Cardiac muscle cell (in vitro differentiated cells and primary cell): Measurements from ENCODE around the gene IRF3. TPM values are rescaled to one million over a fixed set of nuclear protein-coding genes. Genes with fewer than 3 reads are reported as not detected.

ENCODE experiments used
- DNase-seq, 2 donors: peaks; one replicate each; pipeline versions ENCODE4 v3.0.0 to v3.0.0-alpha.2; 2010 to 2017; ENCODE audit warnings: low read depth in 1 of 2, low spot score in 1 of 2
- H3K27ac ChIP-seq: fragments of 200-600 bp; sonication (generic); 2 replicates; pipeline ENCODE4 v1.5.1; 2016
- H3K27me3 ChIP-seq: fragments of 200-600 bp; sonication (generic); 2 replicates; pipeline ENCODE4 v1.6.0; 2016; ENCODE audit warnings: control low read depth
- H3K36me3 ChIP-seq: fragments of 200-600 bp; sonication (generic); 2 replicates; pipeline ENCODE4 v1.5.1; 2016; ENCODE audit warnings: control low read depth
- H3K4me1 ChIP-seq: fragments of 200-600 bp; sonication (generic); 2 replicates; pipeline ENCODE4 v1.8.1; 2017; ENCODE audit warnings: low read depth, mild to moderate bottlenecking, mixed run types
- H3K4me3 ChIP-seq: fragments of 200-600 bp; sonication (generic); 2 replicates; pipeline ENCODE4 v1.5.1; 2016; ENCODE audit warnings: mild to moderate bottlenecking
- H3K9me3 ChIP-seq: fragments of 200-600 bp; sonication (generic); 2 replicates; pipeline ENCODE4 v1.5.1; 2017; ENCODE audit warnings: low read depth, mild to moderate bottlenecking, control low read depth
- CTCF ChIP-seq: IDR thresholded peaks from 2 replicates; pipeline ENCODE4 v1.5.1; 2012; ENCODE audit warnings: low read depth, mild to moderate bottlenecking, low read length
- polyA plus RNA-seq: library from polyadenylated mRNA; unstranded; fragments of >200 nt; fragmentation: Nextera tagmentation; extraction: Ambion mirVana; gene quantifications from 2 replicates; pipeline ENCODE4 v1.2.1, GENCODE V29; 2016
- total RNA-seq: library from RNA; depleted of rRNA; stranded (reverse); fragments of >200 nt; gene quantifications from 2 replicates; pipeline ENCODE4 v1.2.3, GENCODE V29; 2016

IRF3 gene
- total and polyA plus RNA-seq, 2 experiments from 2014 or later = 37.6 to 145 TPM

- H3K36me3 ChIP-seq = no peaks in the 10 kb centered on the region
- H3K9me3 ChIP-seq = no peaks in the 10 kb centered on the region
- H3K27ac ChIP-seq = no peak overlapping the region
- H3K4me3 ChIP-seq = no peak overlapping the region
- no peak for TF ChIP-seq CTCF
- peaks cover 4% of the 10 kb centered on the region for H3K4me1 ChIP-seq
- no peaks in the 10 kb centered on the region for H3K27me3 ChIP-seq
- no peak for DNase-seq
Observed at GRCh38 chr19:49696115-49696514, 30.5 kb upstream of the IRF3 start.

GRCh38 chr19:49692147-49692506 is 26.5 kb upstream of the IRF3 start:
- H3K9me3 ChIP-seq = no peaks in the 10 kb centered on the region
- no peak overlapping the region for H3K4me3 ChIP-seq
- no peaks in the 10 kb centered on the region for H3K36me3 ChIP-seq
- no peak for TF ChIP-seq CTCF
- no peaks in the 10 kb centered on the region for H3K27me3 ChIP-seq
- H3K27ac ChIP-seq = no peak overlapping the region
- peaks cover 4% of the 10 kb centered on the region for H3K4me1 ChIP-seq
- DNase-seq = no peak

GRCh38 chr19:49691243-49692146 is 25.8 kb upstream of the IRF3 start:
- H3K36me3 ChIP-seq = no peaks in the 10 kb centered on the region
- H3K4me3 ChIP-seq = peak overlapping the region; percentile 25
- DNase-seq = peak; percentile 85 to 86
- H3K27me3 ChIP-seq = no peaks in the 10 kb centered on the region
- peaks cover 4% of the 10 kb centered on the region for H3K4me1 ChIP-seq
- H3K9me3 ChIP-seq = no peaks in the 10 kb centered on the region
- peak overlapping the region; percentile 41 for H3K27ac ChIP-seq
- TF ChIP-seq CTCF = no peak

GRCh38 chr19:49690656-49691242 is 25.1 kb upstream of the IRF3 start, which contains the start of gene CPT1C:
Gene CPT1C, plus strand, starts transcription at chr19:49691116. Its CDS starts 1,137 bp downstream, at chr19:49692253.
- peak; percentile 83 to 84 for DNase-seq
- peak within 1 kb of the TSS; percentile 41 for H3K27ac ChIP-seq
- H3K4me3 ChIP-seq = peak within 1 kb of the TSS; percentile 25
- TF ChIP-seq CTCF = no peak
- H3K27me3 ChIP-seq = no peaks in the 10 kb centered on the region
- peaks cover 5% of the 10 kb centered on the region for H3K36me3 ChIP-seq
- H3K4me1 ChIP-seq = peaks cover 4% of the 10 kb centered on the region
- H3K9me3 ChIP-seq = no peaks in the 10 kb centered on the region

GRCh38 chr19:49690079-49690655 is 24.5 kb upstream of the IRF3 start:
- H3K36me3 ChIP-seq = peaks cover 8% of the 10 kb centered on the region
- H3K9me3 ChIP-seq = no peaks in the 10 kb centered on the region
- H3K27ac ChIP-seq = no peak overlapping the region
- H3K4me3 ChIP-seq = peak overlapping the region; percentile 25
- no peak for TF ChIP-seq CTCF
- H3K27me3 ChIP-seq = no peaks in the 10 kb centered on the region
- H3K4me1 ChIP-seq = peaks cover 4% of the 10 kb centered on the region
- DNase-seq = no peak
